22Rv1 (cell line): ENCODE results near the gene MALRD1.

ENCODE experiments used
- ZFX ChIP-seq: fragments of 450-650 bp; IDR thresholded peaks from 2 replicates; pipeline ENCODE4 v1.6.1; 2017; ENCODE audit warnings: antibody characterized with exemption, borderline replicate concordance
- TF ChIP-seq, protein P1 (sequence below): fragments of 450-650 bp; IDR thresholded peaks from 2 replicates; pipeline ENCODE4 v1.5.1; 2017; ENCODE audit warnings: mild to moderate bottlenecking

- TF ChIP-seq, protein P1, sequence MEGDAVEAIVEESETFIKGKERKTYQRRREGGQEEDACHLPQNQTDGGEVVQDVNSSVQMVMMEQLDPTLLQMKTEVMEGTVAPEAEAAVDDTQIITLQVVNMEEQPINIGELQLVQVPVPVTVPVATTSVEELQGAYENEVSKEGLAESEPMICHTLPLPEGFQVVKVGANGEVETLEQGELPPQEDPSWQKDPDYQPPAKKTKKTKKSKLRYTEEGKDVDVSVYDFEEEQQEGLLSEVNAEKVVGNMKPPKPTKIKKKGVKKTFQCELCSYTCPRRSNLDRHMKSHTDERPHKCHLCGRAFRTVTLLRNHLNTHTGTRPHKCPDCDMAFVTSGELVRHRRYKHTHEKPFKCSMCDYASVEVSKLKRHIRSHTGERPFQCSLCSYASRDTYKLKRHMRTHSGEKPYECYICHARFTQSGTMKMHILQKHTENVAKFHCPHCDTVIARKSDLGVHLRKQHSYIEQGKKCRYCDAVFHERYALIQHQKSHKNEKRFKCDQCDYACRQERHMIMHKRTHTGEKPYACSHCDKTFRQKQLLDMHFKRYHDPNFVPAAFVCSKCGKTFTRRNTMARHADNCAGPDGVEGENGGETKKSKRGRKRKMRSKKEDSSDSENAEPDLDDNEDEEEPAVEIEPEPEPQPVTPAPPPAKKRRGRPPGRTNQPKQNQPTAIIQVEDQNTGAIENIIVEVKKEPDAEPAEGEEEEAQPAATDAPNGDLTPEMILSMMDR, result no peak
- TF ChIP-seq ZFX, result no peak
These were observed 110.3 kb downstream of the MALRD1 start for GRCh38 chr10:19158870-19159269.
